Right ventricle myocardium inferior (tissue), 1 donor: ENCODE results near the gene GNAQ. TPM values are rescaled to one million over a fixed set of nuclear protein-coding genes. Genes with fewer than 3 reads are reported as not detected.

ENCODE experiments used
- ATAC-seq: fragments of 200-7000 bp; cut with Tn5 transposase; one replicate; pipeline ENCODE4 v1.9.1; 2020; ENCODE audit warnings: mild to moderate bottlenecking, moderate library complexity
- DNase-seq: peaks from one replicate; pipeline ENCODE4 v3.0.0; 2021; ENCODE audit errors: missing footprints
- intact Hi-C: fragments of 100-400 bp; cut with DNase I; formaldehyde crosslinking; loops from one replicate; pipeline ENCODE4 v1.11.0; 2022
- total RNA-seq: library from RNA; stranded (reverse); fragmentation: NEBNext Ultra II Directional; extraction: Animal tissue kit (Norgen Biotek cat#: 25700); gene quantifications from one replicate; pipeline ENCODE4 v1.2.1, GENCODE V29; 2021
- donor health status: DM: no; HTN: yes; CAD: no; lungs with severe emphysema.

Gene GNAQ
- total RNA-seq, 1 donor from 2014 or later: 15.9 TPM

GRCh38 chr9:78033870-78034269, 2.3 kb upstream of the GNAQ start:
- intact Hi-C loops: loop anchor here (2.0 kb wide), 3 partner anchors 57 to 577 kb away; no protein-coding TSS in a partner anchor
- no peak for ATAC-seq

DNA sequence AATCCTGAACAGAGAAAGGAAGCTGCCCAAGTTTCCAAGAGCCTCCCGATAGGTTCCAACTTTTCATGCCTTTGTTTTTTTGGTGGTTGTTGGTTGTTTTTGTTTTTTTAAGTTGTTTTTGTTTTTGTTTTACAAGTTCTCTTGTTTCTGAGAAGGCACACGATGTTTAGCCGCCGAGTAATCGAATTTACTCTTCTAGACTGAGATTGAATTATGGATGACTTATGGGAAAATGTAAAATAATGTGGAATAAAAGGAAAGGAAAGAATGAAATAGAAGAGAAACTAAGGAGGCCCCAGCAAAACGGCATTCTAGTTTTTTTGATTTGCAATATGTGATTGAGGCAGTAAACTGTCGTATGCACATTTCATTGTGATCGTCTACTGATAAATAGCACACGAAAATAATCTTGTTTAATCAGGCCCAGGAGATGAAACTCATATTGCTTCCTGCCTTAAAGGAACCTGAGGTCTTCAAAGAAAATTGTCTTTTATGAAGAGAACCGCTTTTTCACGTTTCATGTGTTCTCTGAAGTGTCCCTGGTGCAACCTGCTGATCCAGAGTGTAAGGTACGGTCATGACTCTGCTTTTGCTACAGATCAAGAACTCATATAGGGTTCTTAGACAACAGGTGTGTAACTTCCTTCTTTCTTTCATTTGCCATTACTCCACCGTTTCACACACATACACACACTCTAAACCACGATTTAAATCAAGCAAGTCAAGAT, 1.3 kb upstream of the GNAQ start:
- ATAC-seq: no peak
- no peak for DNase-seq
- intact Hi-C loops: no loop called here

More at GRCh38 chr9:78033870-78034269, 2.3 kb upstream of the GNAQ start:
- DNase-seq: no peak

GRCh38 chr9:78031893-78032729, 500 bp upstream of the GNAQ start:
- ATAC-seq: peak; percentile 94
- intact Hi-C loops: no loop called here
- peak; percentile 97 for DNase-seq

DNA sequence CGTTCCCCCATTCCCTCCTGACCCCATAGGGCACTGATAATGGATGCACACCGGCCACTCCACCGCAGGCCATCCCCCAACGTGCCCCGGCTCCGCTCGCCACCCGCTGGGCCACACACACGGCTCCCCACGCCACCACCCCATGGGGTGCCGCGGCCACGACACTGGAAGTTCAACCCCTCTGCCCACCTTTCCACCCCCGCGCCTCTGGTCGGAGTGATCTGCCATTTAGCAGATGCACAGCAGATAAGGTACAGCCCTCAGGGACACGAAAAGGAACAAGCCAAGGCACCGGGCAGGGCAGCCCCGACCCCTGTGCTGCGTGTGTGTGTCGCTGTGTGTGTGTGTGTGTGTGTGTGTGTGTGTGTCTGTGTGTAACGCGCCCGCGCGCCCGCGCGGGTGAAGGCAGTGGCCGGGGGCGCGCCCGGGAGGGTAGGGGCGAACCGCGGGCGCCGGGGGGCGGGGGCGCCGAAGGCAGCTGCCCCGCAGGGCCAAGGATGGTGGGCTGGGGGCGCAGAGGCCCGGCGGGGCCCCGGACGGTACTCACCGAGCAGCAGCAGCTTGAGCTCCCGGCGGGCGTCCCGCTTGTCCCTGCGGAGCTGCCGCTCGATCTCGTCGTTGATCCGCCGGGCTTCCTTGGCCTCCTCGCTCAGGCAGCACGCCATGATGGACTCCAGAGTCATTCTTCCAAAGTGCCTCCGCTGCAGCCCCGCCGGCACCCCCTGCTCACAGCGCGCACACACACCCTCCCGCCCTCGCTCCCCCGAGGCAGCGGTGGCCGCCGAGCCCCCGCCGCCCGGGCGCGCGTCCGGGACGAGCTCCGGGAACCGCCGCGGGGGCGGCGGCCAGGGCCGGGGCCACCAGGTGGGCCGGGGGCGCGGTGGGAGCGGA, 813 bp downstream of the GNAQ start:
- ATAC-seq: peak; percentile 37
- intact Hi-C loops: no loop called here
- DNase-seq: peak; percentile 88

DNA sequence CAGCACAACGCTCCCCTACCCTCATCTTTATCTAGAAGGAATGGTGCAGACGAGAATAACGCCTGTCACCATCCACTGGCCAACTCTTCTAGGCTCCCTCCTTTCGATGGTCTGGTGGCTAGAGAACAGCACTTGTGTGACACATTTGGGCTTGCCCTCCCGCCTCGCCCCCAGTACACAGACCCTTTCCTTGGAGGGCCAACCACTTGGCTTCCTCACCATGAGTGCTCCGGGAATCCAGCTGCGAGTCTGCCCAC, 1.4 kb downstream of the GNAQ start:
- ATAC-seq: peak; percentile 11

DNA sequence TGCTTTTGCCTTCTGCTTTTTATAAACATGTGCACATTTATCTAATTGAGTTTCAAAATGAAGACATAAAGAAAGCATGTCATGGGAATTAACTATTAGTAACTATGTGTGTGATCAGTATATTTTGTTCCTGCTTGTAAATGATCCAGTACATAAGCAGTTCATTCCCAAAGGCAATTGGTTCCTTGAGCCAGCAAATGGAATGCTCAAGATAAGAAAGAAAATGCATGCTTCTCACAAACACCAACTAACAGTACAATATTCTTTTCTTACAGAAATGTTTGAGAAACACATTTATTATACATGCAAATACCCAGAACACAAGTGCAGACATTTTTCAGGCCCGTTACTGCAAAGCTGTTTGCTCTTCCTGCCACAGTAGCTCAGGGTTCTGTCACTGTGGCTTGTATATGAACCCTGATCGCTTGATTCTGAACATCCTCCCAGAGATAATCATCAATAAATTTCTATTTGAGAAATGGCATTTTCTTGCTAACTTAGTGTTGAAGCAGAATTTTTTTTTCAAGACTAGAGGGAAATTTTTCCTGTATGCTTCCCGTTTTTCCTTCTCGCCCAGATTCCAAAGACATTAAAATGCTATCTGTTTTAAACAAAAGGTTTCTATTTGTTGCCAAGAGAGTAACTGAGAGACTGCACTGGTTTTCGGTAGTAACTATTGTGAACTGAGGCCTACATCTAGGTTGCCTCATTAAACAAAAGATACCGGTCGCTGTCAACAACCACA, 1.9 kb downstream of the GNAQ start:
- intact Hi-C loops: no loop called here
- ATAC-seq (no peak), DNase-seq (no peak)

More for the DNA sequence above, 1.4 kb downstream of the GNAQ start:
- peak; percentile 30 for DNase-seq
- intact Hi-C loops: no loop called here

- intact Hi-C loops: no loop called here
- DNase-seq (no peak), ATAC-seq (no peak)
Observed at GRCh38 chr9:78028926-78029325, 2.7 kb downstream of the GNAQ start.

GRCh38 chr9:78026947-78027346, 4.7 kb downstream of the GNAQ start:
- ATAC-seq (no peak), DNase-seq (no peak)
- intact Hi-C loops: no loop called here

DNA sequence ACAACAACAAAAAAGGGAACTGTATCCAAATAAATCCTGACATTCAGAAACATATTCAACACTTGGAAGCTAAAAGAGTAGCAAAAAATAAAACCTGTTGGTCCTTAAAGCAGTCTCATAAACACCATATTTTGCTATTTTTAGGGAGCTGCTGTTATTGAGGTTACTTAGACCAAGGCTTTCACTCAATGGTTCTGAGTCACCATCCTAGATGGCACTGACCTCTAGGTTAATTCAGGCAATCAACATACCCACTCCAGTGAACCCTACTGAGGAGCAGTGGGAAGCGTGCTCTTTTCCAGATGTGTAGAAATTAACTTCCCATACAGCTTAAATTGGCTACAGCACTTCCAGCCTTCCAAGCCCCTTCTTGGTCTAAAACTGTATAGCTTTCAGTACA, 5.2 kb downstream of the GNAQ start:
- DNase-seq: no peak
- intact Hi-C loops: no loop called here
- ATAC-seq: no peak

GRCh38 chr9:78025186-78025585, 6.4 kb downstream of the GNAQ start:
- DNase-seq (no peak), ATAC-seq (no peak)
- intact Hi-C loops: no loop called here

GRCh38 chr9:78023003-78023741, 8.4 kb downstream of the GNAQ start:
- intact Hi-C loops: no loop called here
- DNase-seq (no peak), ATAC-seq (peak; percentile 41)

- intact Hi-C loops: no loop called here
- ATAC-seq: peak; percentile 85
- DNase-seq: peak; percentile 64
Observed at GRCh38 chr9:78021697-78022096, 9.9 kb downstream of the GNAQ start.

DNA sequence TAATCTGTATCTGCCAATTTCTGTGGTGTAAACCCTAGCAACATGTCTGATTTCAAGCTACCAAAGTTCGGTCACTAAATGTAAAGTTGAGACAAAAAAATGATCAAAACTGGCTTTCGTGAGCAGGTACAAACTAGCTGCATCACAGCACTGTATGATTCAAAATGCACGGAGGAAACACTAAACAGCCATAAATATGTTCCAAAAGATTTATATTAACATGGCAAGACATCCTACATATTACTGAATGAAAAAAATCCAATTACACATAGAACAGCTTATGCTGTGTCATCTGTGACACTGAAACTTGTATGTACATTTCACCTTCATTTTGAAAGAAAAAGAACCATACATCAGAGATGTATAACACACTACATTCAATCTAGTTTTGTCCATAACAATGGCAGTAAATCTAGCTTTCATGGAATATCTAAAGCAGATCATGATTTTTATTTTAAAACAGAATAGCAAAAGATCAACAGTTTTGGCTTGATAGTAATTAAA, 14.4 kb downstream of the GNAQ start:
- intact Hi-C loops: no loop called here
- no peak for DNase-seq

DNA sequence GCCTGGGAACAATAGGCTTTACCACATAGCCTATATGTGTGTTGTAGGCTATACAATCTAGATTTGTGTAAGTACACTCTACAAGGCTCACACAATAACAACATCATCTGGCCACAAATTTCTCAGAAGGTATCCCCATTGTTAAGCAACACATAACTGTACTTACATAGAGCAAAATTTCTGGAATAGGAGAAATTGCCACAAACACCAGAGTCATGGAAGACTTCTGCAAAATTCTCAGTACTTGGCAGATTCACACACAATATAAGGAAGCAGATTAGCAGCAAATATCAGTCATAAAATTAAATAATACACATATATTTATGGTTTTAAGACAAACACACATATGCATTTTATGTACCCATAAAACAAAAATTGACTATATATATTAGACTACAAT, 16.4 kb downstream of the GNAQ start:
- ATAC-seq (no peak), DNase-seq (no peak)
- intact Hi-C loops: no loop called here

More for the DNA sequence above, 14.4 kb downstream of the GNAQ start:
- no peak for ATAC-seq

DNA sequence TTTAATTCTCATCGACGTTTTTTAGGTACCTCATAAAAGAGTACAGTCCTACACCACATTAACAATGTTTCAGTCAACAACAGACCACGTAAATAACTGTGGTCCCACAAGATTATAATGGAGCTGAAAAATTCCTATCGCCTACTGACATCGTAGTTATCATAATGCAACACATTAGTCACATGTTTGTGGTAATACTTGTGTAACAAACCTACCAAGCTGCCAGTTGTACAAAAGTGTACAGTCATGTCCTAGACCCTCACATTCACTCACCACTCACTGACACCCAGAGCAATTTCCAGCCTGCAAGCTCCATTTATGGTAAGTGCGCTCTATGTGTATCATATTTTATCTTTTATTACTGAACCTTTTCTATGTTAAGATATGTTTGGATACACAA, 16.8 kb downstream of the GNAQ start:
- no peak for DNase-seq
- no peak for ATAC-seq

GRCh38 chr9:78013934-78014333, 17.7 kb downstream of the GNAQ start:
- ATAC-seq (no peak), DNase-seq (no peak)
- intact Hi-C loops: no loop called here

More for the DNA sequence above, 16.8 kb downstream of the GNAQ start:
- intact Hi-C loops: no loop called here

DNA sequence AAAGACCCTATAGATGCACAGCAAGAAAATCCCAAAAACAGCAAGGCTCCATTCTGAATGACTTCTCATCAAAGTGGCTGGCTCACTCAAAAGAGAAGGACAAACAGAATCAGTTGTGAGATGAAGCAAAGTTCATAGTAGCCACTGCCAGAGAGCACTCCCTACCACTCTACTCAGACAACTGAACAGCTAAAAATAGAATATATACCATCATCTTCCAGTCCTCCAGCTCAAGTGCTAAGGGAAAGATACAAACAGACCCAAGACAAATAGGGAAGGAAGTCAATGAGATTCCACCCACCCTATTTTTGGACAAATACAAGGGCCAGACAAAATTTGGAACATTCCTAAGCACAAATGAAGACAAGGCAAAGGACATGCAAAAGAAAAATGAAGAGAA, 20.6 kb downstream of the GNAQ start:
- peak; percentile 57 for ATAC-seq
- intact Hi-C loops: no loop called here
- DNase-seq: no peak

GRCh38 chr9:78010445-78010844, 21.2 kb downstream of the GNAQ start:
- ATAC-seq: no peak
- DNase-seq: no peak
- intact Hi-C loops: no loop called here
